Measurements from ENCODE around the gene LRRC43. TPM values are rescaled to one million over a fixed set of nuclear protein-coding genes. Genes with fewer than 3 reads are reported as not detected.

LRRC43 gene
- total RNA-seq, 2 experiments from 2014 or later = not detected

- TF ChIP-seq EZH2phosphoT487 (IDR thresholded peaks at IDR 0.05; ENCODE audit: borderline replicate concordance, low read depth, low read length) (no peak), CTCF (conservative IDR thresholded peaks at IDR 0.05; ENCODE audit: low read length) (no peak)
- ChIA-PET POLR2A (interaction anchor here (0.6 to 0.8 kb wide), 7 partner anchors 15 to 1007 kb away, joined by 3 to 5 read pairs (median 3); no protein-coding TSS in a partner anchor), CTCF (ENCODE audit: unreplicated experiment) (interaction anchor here (0.5 to 0.9 kb wide), 3 partner anchors 15 to 888 kb away, joined by 3 read pairs; no protein-coding TSS in a partner anchor)
- no peak overlapping the region for H2AFZ ChIP-seq (ENCODE audit: low read length)
- peaks cover 44% of the 10 kb centered on the region for H3K36me3 ChIP-seq (ENCODE audit: insufficient read depth, low read length)
- H3K4me2 ChIP-seq (ENCODE audit: low read length) = peak overlapping the region; percentile 82
- peak overlapping the region; percentile 69 for H3K4me3 ChIP-seq (ENCODE audit: low read depth, low read length, poor library complexity, severe bottlenecking)
- DNase-seq (ENCODE audit: low spot score) = no peak
- intact Hi-C loops (cut with micrococcal nuclease; ENCODE audit: unreplicated experiment) = loop anchor here (1.0 kb wide), 1 partner anchor 41 kb away; no protein-coding TSS in a partner anchor
- H3K79me2 ChIP-seq (ENCODE audit: insufficient read depth, low read depth, low read length) = peaks cover 26% of the 10 kb centered on the region
- H4K20me1 ChIP-seq (ENCODE audit: insufficient read depth, low read length) = no peaks in the 10 kb centered on the region
- no peaks in the 10 kb centered on the region for H3K9me2 ChIP-seq (ENCODE audit: insufficient read depth, low read length)
- BruUV-seq (replicated peaks) = no TSS peak
- H3K4me1 ChIP-seq (ENCODE audit: insufficient read depth, low read length, poor library complexity, severe bottlenecking) = peaks cover 17% of the 10 kb centered on the region
- no peak overlapping the region for H3K27ac ChIP-seq (ENCODE audit: low read depth, low read length, poor library complexity, severe bottlenecking)
- no peaks in the 10 kb centered on the region for H3K9me3 ChIP-seq (ENCODE audit: low read length)
Observed at GRCh38 chr12:122226366-122227125, 43.6 kb downstream of the LRRC43 start.

GRCh38 chr12:122227341-122227740 lies 44.4 kb downstream of the LRRC43 start:
- Histone ChIP-seq H3K79me2 (ENCODE audit: insufficient read depth, low read depth, low read length) (peaks cover 22% of the 10 kb centered on the region), H3K4me3 (ENCODE audit: low read depth, low read length, poor library complexity, severe bottlenecking) (no peak overlapping the region), H3K9me2 (ENCODE audit: insufficient read depth, low read length) (no peaks in the 10 kb centered on the region), H3K36me3 (ENCODE audit: insufficient read depth, low read length) (peaks cover 42% of the 10 kb centered on the region), H3K4me1 (ENCODE audit: insufficient read depth, low read length, poor library complexity, severe bottlenecking) (peaks cover 17% of the 10 kb centered on the region), H2AFZ (ENCODE audit: low read length) (no peak overlapping the region), H3K9me3 (ENCODE audit: low read length) (no peaks in the 10 kb centered on the region), H3K27ac (ENCODE audit: low read depth, low read length, poor library complexity, severe bottlenecking) (no peak overlapping the region), H3K4me2 (ENCODE audit: low read length) (no peak overlapping the region), H4K20me1 (ENCODE audit: insufficient read depth, low read length) (no peaks in the 10 kb centered on the region)
- ChIA-PET CTCF (ENCODE audit: unreplicated experiment) (interaction anchor here (0.5 kb wide), 1 partner anchor 119 kb away, joined by 3 read pairs; no protein-coding TSS in a partner anchor), POLR2A (interaction anchor here (0.6 kb wide), 1 partner anchor 159 kb away, joined by 3 read pairs; no protein-coding TSS in a partner anchor)
- intact Hi-C loops (cut with micrococcal nuclease; ENCODE audit: unreplicated experiment) = no loop called here
- DNase-seq (ENCODE audit: low spot score) = no peak
- BruUV-seq (replicated peaks) = no TSS peak
- TF ChIP-seq EZH2phosphoT487 (IDR thresholded peaks at IDR 0.05; ENCODE audit: borderline replicate concordance, low read depth, low read length) (no peak), CTCF (conservative IDR thresholded peaks at IDR 0.05; ENCODE audit: low read length) (no peak)

- Histone ChIP-seq H3K79me2 (ENCODE audit: insufficient read depth, low read depth, low read length) (peaks cover 22% of the 10 kb centered on the region), H3K9me2 (ENCODE audit: insufficient read depth, low read length) (no peaks in the 10 kb centered on the region), H4K20me1 (ENCODE audit: insufficient read depth, low read length) (no peaks in the 10 kb centered on the region), H3K9me3 (ENCODE audit: low read length) (no peaks in the 10 kb centered on the region), H3K27ac (ENCODE audit: low read depth, low read length, poor library complexity, severe bottlenecking) (no peak overlapping the region), H3K4me1 (ENCODE audit: insufficient read depth, low read length, poor library complexity, severe bottlenecking) (peaks cover 17% of the 10 kb centered on the region), H3K4me2 (ENCODE audit: low read length) (no peak overlapping the region), H2AFZ (ENCODE audit: low read length) (no peak overlapping the region), H3K4me3 (ENCODE audit: low read depth, low read length, poor library complexity, severe bottlenecking) (no peak overlapping the region), H3K36me3 (ENCODE audit: insufficient read depth, low read length) (peaks cover 39% of the 10 kb centered on the region)
- CTCF ChIA-PET (ENCODE audit: unreplicated experiment) = no interaction called here
- DNase-seq (ENCODE audit: low spot score) = no peak
- POLR2A ChIA-PET = interaction anchor here (0.9 kb wide), 1 partner anchor 88 kb away, joined by 3 read pairs; no protein-coding TSS in a partner anchor
- BruUV-seq (replicated peaks) = no TSS peak
- TF ChIP-seq CTCF (conservative IDR thresholded peaks at IDR 0.05; ENCODE audit: low read length) (no peak), EZH2phosphoT487 (IDR thresholded peaks at IDR 0.05; ENCODE audit: borderline replicate concordance, low read depth, low read length) (no peak)
- intact Hi-C loops (cut with micrococcal nuclease; ENCODE audit: unreplicated experiment) = no loop called here
Observed at GRCh38 chr12:122228092-122228491, 45.2 kb downstream of the LRRC43 start.

Measured in OCI-LY7 (cell line).